Measurements from ENCODE around the gene CTBS.

CTBS gene

GRCh38 chr1:84506002-84506728 lies 68.1 kb downstream of the CTBS start, which contains the start of the genes GNG5 and SPATA1:
TSS of gene GNG5 (minus strand) at chr1:84506581. CDS start at chr1:84506091, 490 bp downstream.
TSS of gene SPATA1 (plus strand) at chr1:84506386. CDS start at chr1:84516360, 9,974 bp downstream.
- peak; percentile 99 for DNase-seq (ENCODE audit: low spot score)

GRCh38 chr1:84505493-84506001 lies 68.7 kb downstream of the CTBS start:
- DNase-seq (ENCODE audit: low spot score): no peak

- no peak for DNase-seq (ENCODE audit: low spot score)
Observed at GRCh38 chr1:84504580-84505492, 69.4 kb downstream of the CTBS start.

GRCh38 chr1:84502927-84503326 lies 71.3 kb downstream of the CTBS start:
- no peak for DNase-seq (ENCODE audit: low spot score)
